NCI-H526 (cell line): Measurements from ENCODE around the gene SMIM1.

Source experiments
- DNase-seq, 2 experiments: peaks; one replicate each; lab custom pipeline; 2025; lab: John Stamatoyannopoulos, UW

SMIM1 gene

DNA sequence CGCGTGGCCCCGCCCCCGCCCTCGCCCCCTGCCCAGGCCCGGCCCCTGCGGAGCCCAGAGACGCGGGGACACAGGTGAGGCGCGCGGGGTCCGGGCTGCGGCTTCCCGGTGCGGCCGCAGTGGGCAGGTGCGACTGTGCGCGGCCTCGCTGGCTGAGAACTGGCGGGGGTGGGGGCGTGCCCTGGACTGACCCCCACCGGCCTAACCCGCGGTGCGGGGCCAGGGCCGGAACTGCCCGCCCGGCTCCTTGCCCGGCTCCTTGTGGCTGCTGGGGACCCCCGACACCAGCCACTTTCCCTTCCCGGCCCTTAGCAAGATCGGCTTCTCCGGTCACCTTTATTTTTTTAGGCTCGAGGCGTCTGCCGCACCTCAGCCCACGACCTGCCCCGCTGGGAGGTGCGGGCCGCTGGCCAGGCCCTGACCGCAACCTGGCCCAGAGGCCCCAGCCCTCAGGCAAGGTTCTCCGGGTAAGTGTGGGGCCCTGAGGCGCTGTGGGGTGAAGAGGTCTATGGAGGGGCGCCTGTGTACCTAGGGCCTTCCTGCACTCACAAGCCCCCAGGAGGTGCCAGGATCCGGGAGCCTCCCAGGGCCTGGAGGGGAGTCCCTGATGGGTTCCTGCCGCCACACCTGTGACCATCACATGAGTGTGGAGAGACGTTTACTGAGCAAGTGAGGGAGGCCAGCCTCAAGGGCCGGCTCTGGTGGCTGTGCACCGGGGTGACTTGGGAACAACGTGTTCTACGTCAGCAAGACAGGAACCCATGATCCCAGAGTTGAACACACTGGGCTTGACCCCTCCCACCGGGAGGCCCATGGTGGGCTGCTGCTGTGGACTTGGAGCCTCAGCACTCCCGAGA lies at the start of gene SMIM1:
TSS of gene SMIM1 (plus strand) at position 35 of the 857 bp plus-strand sequence. CDS start 2,625 bp downstream, outside the sequence.
- DNase-seq, result no peak

DNA sequence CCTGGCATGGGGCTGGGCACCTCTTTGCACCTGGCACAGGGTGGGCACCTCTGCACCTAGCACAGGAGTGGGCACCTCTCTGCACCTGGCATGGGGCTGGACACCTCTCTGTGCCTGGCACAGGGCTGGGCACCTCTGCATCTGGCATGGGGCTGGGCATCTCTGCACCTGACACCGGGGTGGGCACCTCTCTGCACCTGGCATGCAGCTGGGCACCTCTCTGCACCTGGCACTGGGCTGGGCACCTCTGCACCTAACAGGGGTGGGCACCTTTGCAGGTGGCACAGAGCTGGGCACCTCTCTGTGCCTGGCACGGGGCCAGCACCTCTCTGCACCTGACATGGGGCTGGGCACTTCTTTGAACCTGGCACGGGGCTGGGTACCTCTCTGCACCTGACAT lies 49.7 kb upstream of the SMIM1 start:
- no peak for DNase-seq

DNA sequence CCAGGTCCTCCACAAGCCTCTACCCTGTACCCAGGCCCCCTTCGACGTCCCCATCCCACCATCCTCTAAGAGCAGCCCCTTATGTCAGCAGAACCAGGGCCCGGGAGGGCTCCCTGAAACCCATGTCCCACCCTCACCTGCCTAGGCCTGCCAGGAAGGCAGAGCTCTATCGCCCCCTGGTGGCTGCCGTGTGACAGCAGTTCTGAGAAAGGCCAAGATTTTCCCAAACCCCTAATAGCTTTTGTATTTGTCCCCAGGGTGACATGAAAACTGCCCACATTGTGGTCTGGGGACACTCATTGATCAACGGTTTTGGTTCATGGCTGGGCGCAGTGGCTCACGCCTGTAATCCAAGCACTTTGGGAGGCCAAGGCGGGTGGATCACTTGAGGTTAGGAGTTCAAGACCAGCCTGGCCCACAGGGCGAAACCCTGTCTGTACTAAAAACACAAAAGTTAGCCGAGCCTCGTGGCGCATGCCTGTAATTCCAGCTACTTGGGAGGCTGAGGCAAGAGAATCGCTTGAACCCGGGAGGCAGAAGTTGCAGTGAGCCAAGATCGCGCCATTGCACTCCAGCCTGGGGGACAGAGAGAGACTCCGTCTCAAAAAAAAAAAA lies 48.0 kb upstream of the SMIM1 start:
- peak; percentile 25 to 84 for DNase-seq

GRCh38 chr1:3725366-3725765 lies 47.2 kb upstream of the SMIM1 start:
- DNase-seq, result no peak

GRCh38 chr1:3727042-3727824 lies 45.3 kb upstream of the SMIM1 start:
- no peak for DNase-seq

GRCh38 chr1:3727825-3728776 lies 44.4 kb upstream of the SMIM1 start:
- DNase-seq, result no peak

GRCh38 chr1:3729594-3730542 lies 42.7 kb upstream of the SMIM1 start:
- no peak for DNase-seq

- no peak for DNase-seq
Measured at GRCh38 chr1:3730543-3731247, 41.9 kb upstream of the SMIM1 start.

DNA sequence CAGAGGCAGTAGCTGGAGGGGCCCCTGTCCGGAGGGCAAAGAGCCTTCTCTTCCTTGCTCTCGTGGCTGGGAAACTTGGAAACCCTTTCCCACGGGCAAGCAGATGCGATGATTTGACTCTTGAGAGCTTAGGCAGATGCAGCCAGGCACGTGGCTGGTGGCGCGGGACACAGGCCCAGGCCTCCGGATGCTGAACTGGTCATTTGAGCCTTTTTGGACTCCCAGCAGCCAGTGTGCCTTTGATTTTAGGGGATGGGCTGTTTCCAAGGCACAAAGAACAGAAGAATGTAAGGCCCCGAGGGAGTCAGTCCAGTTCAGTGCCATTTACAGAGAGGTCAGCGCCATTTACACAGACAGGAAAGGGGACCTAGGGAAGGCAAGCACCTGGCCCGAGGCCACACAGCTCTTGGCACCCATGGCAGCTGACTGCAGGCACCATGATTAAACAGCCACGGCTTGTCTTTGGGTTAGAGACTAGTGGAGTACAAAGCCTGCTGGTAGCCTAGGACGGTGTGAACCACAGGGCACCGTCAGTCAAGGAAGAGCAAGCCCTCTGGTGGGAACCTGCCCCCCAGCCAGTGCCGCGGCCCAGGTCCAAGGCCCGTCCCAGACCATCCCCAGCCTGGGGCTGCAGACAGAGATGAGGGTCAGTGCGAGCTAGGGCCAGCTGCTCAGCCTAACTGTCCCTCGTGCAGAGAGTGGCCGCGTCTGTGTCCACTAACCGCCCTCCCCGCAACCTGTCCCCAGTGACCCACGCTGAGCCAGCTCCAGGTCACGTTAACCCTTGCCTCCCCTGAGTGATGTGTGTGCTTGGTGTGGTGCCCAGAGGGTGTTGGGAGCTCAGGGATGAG lies 40.7 kb upstream of the SMIM1 start:
- DNase-seq, result no peak

GRCh38 chr1:3732434-3733093 lies 40.0 kb upstream of the SMIM1 start:
- no peak for DNase-seq

DNA sequence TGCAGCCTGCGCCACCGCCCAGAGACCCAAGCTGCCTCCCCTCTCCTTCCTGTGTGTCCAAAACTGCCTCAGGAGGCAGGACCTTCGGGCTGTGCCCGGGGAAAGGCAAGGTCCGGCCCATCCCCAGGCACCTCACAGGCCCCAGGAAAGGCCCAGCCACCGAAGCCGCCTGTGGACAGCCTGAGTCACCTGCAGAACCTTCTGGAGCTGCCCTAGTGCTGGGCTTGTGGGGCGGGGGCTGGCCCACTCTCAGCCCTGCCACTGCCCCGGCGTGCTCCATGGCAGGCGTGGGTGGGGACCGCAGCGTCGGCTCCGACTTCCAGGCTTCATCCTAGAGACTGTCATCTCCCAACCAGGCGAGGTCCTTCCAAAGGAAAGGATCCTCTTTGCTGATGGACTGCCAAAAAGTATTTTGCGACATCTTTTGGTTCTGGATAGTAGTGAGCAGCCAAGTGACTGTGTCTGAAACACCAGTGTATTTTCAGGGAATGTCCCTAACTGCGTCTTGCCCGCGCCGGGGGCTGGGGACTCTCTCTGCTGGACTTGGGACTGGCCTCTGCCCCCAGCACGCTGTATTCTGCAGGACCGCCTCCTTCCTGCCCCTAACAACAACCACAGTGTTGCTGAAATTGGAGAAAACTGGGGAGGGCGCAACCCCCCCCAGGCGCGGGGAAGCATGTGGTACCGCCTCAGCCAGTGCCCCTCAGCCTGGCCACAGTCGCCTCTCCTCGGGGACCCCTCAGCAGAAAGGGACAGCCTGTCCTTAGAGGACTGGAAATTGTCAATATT lies 39.3 kb upstream of the SMIM1 start:
- no peak for DNase-seq

GRCh38 chr1:3733883-3734589 lies 38.5 kb upstream of the SMIM1 start:
- no peak for DNase-seq

- no peak for DNase-seq
Measured at GRCh38 chr1:3734602-3735001, 37.9 kb upstream of the SMIM1 start.

DNA sequence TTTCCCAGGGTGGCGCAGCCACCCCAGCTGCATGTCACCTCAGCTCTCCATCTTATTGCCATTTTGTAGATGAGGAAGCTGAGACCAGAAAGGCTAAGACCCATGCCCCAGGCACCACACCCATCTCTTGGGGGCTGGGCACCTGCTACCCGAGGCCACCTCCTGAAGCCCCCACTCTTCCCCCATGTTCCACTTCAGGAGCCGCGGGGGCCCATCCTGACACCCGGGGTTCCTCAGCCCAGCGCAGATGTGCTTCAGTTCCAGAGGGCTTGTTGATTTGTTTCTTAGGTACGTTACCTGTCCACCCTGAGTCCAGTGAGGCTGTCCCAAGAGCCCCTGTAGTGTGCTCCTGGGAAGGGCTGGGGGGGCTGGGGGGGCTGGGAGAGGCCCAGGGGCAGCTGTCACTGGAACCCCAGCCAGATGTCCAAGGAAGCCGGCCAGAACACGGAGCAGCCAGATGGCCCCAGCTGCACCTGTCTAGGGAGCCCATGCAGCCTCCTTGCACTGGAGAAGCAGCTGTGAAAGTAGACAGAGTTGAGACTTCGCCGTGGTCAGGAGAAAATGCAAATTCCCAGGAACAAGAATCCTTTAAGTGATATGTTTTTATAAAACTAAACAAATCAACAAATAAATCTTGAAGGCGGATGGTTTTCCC lies 37.4 kb upstream of the SMIM1 start:
- no peak for DNase-seq

DNA sequence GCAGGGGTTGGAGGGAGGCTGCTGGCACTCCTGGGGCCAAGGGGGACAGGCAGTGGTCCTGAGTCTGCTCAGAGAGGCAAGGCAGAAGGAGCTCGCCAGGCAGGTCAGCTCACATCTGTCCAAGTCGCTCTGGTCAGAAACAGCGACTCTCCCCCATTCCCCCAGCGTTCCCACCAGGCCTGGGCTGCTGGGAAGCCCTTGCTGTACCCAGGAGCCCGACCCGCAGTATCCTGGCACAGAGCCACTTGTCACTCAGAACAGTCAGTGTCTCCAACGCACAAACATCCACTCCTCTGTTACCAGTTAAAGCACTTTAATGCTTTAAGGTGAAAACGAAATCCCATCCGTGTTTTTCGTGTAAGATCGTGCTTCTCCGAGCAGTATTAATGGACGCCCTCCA lies 36.9 kb upstream of the SMIM1 start:
- DNase-seq, result no peak

GRCh38 chr1:3736131-3736561 lies 36.4 kb upstream of the SMIM1 start:
- no peak for DNase-seq
